GM23338 (cell line): ENCODE results near the gene RPGRIP1.

Experiments used
- CREB1 ChIP-seq: fragments of 250-450 bp; sonication (Bioruptor Pico); IDR thresholded peaks from 2 replicates; pipeline ENCODE4 v1.5.0; 2020; ENCODE audit warnings: low read depth, mild to moderate bottlenecking, moderate library complexity
- ETS1 ChIP-seq: IDR thresholded peaks from 2 replicates; pipeline ENCODE4 v1.6.1; 2016; ENCODE audit warnings: antibody characterized with exemption
- EZH2 ChIP-seq: fragments of 200-600 bp; sonication (generic); IDR thresholded peaks from one replicate; pipeline ENCODE4 v1.8.0; 2017; ENCODE audit warnings: antibody characterized with exemption, mild to moderate bottlenecking, low read depth; ENCODE audit not compliant: unreplicated experiment
- EZH2phosphoT487 ChIP-seq: fragments of 200-600 bp; sonication (generic); IDR thresholded peaks from one replicate; pipeline ENCODE4 v1.8.1; 2018; ENCODE audit warnings: antibody characterized with exemption; ENCODE audit not compliant: unreplicated experiment
- JUNB ChIP-seq: IDR thresholded peaks from one replicate; pipeline ENCODE4 v1.6.1; 2016; ENCODE audit warnings: antibody characterized with exemption; ENCODE audit not compliant: unreplicated experiment
- POLR2AphosphoS5 ChIP-seq: IDR thresholded peaks from 2 replicates; pipeline ENCODE4 v1.6.1; 2016; ENCODE audit warnings: antibody characterized with exemption, low read depth
- REST ChIP-seq: IDR thresholded peaks from one replicate; pipeline ENCODE4 v1.6.1; 2018; ENCODE audit warnings: antibody characterized with exemption; ENCODE audit not compliant: unreplicated experiment
- ZNF114 ChIP-seq: fragments of 250-450 bp; sonication (Bioruptor Pico); IDR thresholded peaks from 2 replicates; pipeline ENCODE4 v1.5.0; 2020; ENCODE audit warnings: mild to moderate bottlenecking, moderate library complexity
- TF ChIP-seq, protein P1 (sequence below), 2 experiments: fragments of 200-600 bp in 1 of 2; sonication (generic) in 1 of 2; conservative IDR thresholded peaks; 2 replicates each; pipeline versions ENCODE4 v1.5.1 to v1.6.1; 2016 to 2017; ENCODE audit warnings: antibody characterized with exemption in 2 of 2, low read depth in 2 of 2, mild to moderate bottlenecking in 2 of 2, moderate library complexity in 1 of 2

DNA sequence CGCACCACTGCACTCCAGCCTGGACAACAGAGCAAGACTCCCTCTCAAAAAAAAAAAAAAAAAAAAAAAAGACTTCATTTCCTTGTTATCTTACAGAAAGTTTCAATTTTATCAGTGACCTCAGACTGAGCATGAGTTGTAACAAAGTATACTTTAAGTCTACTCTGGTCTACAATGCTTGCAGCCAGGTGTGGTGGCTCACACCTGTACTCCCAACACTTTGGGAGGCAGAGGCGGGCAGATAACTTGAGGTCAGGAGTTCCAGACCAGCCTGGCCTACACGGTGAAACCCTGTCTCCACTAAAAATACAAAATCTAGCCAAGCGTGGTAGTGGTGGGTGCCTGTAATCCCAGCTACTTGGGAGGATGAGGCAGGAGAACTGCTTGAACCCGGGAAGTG is 28.7 kb upstream of the RPGRIP1 start:
- TF ChIP-seq, protein P1, sequence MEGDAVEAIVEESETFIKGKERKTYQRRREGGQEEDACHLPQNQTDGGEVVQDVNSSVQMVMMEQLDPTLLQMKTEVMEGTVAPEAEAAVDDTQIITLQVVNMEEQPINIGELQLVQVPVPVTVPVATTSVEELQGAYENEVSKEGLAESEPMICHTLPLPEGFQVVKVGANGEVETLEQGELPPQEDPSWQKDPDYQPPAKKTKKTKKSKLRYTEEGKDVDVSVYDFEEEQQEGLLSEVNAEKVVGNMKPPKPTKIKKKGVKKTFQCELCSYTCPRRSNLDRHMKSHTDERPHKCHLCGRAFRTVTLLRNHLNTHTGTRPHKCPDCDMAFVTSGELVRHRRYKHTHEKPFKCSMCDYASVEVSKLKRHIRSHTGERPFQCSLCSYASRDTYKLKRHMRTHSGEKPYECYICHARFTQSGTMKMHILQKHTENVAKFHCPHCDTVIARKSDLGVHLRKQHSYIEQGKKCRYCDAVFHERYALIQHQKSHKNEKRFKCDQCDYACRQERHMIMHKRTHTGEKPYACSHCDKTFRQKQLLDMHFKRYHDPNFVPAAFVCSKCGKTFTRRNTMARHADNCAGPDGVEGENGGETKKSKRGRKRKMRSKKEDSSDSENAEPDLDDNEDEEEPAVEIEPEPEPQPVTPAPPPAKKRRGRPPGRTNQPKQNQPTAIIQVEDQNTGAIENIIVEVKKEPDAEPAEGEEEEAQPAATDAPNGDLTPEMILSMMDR (conservative IDR thresholded peaks at IDR 0.05; ENCODE audit: low read depth in 2 of 2): no peak
- TF ChIP-seq POLR2AphosphoS5 (no peak), CREB1 (CRISPR knock-in tag) (no peak), ZNF114 (CRISPR knock-in tag) (no peak), EZH2 (no peak), EZH2phosphoT487 (no peak), REST (no peak), ETS1 (no peak), JUNB (no peak)
